GM23248 (cell line): ENCODE measurements around the gene ARSA. TPM values are rescaled to one million over a fixed set of nuclear protein-coding genes. Genes with fewer than 3 reads are reported as not detected.

ENCODE experiments used
- DNase-seq: peaks from one replicate; pipeline ENCODE4 v3.0.0-alpha.2; 2015
- H2AFZ ChIP-seq: fragments of 200-600 bp; sonication (generic); 2 replicates; pipeline ENCODE4 v1.6.1; 2016; ENCODE audit warnings: antibody characterized with exemption
- H3F3A ChIP-seq: fragments of 200-600 bp; sonication (generic); 2 replicates; pipeline ENCODE4 v1.6.1; 2016; ENCODE audit warnings: mild to moderate bottlenecking, antibody characterized with exemption, mixed run types; ENCODE audit not compliant: insufficient read depth
- H3K27ac ChIP-seq: fragments of 200-600 bp; sonication (generic); 2 replicates; pipeline ENCODE4 v1.5.1; 2016; ENCODE audit warnings: mild to moderate bottlenecking
- H3K27me3 ChIP-seq: fragments of 200-600 bp; sonication (generic); replicated peaks from 2 replicates; pipeline ENCODE4 v1.6.1; 2016; ENCODE audit warnings: mild to moderate bottlenecking; ENCODE audit not compliant: insufficient read depth
- H3K36me3 ChIP-seq: fragments of 200-600 bp; sonication (generic); 2 replicates; pipeline ENCODE4 v1.6.1; 2016; ENCODE audit warnings: low read depth, mild to moderate bottlenecking
- H3K4me1 ChIP-seq: fragments of 200-600 bp; sonication (generic); 2 replicates; pipeline ENCODE4 v1.6.1; 2016; ENCODE audit warnings: mild to moderate bottlenecking; ENCODE audit not compliant: insufficient read depth
- H3K4me2 ChIP-seq: fragments of 200-600 bp; sonication (generic); one replicate; pipeline ENCODE4 v1.6.1; 2016; ENCODE audit warnings: mild to moderate bottlenecking; ENCODE audit not compliant: unreplicated experiment
- H3K4me3 ChIP-seq: fragments of 200-600 bp; sonication (generic); 2 replicates; pipeline ENCODE4 v1.5.1; 2016; ENCODE audit warnings: mild to moderate bottlenecking
- H3K79me2 ChIP-seq: fragments of 200-600 bp; sonication (generic); 2 replicates; pipeline ENCODE4 v1.6.1; 2016; ENCODE audit warnings: mild to moderate bottlenecking; ENCODE audit not compliant: insufficient read depth
- H3K9ac ChIP-seq: fragments of 200-600 bp; sonication (generic); 2 replicates; pipeline ENCODE4 v1.6.1; 2016; ENCODE audit warnings: mild to moderate bottlenecking
- H3K9me2 ChIP-seq: fragments of 200-600 bp; sonication (generic); 2 replicates; pipeline ENCODE4 v1.6.1; 2016; ENCODE audit warnings: mixed run types, mild to moderate bottlenecking, moderate library complexity; ENCODE audit not compliant: insufficient read depth
- H3K9me3 ChIP-seq: fragments of 200-600 bp; sonication (generic); one replicate; pipeline ENCODE4 v1.6.1; 2017; ENCODE audit warnings: low read depth
- H4K20me1 ChIP-seq: fragments of 200-600 bp; sonication (generic); 2 replicates; pipeline ENCODE4 v1.6.0; 2016; ENCODE audit not compliant: insufficient read depth
- EZH2 ChIP-seq: fragments of 200-600 bp; sonication (generic); IDR thresholded peaks from 2 replicates; pipeline ENCODE4 v1.6.1; 2018; ENCODE audit warnings: antibody characterized with exemption, mild to moderate bottlenecking; ENCODE audit not compliant: insufficient read depth, poor library complexity, severe bottlenecking
- EZH2phosphoT487 ChIP-seq: fragments of 200-600 bp; sonication (generic); IDR thresholded peaks from 2 replicates; pipeline ENCODE4 v1.6.1; 2018; ENCODE audit warnings: antibody characterized with exemption, moderate library complexity, mild to moderate bottlenecking, low read depth; ENCODE audit not compliant: insufficient read depth
- WGBS, 2 experiments: methylation state at CpG; one replicate each; pipeline ENCODE4 v1.1.6; 2015 to 2017; ENCODE audit warnings: low lambda C conversion rate in 2 of 2, low coverage in 1 of 2; ENCODE audit errors: missing lambda C conversion rate in 2 of 2; 5-methylcytosine and 5-hydroxymethylcytosine counted together
- in situ Hi-C: fragments of 300-500 bp; cut with MboI; formaldehyde crosslinking; loops from 2 replicates; pipeline ENCODE4 v1.15.0; 2020
- polyA plus RNA-seq: library from polyadenylated mRNA; unstranded; fragments of >200 nt; fragmentation: Nextera tagmentation; extraction: Ambion mirVana; gene quantifications from 2 replicates; pipeline ENCODE4 v1.2.1, GENCODE V29; 2016
- total RNA-seq: library from RNA; depleted of rRNA; stranded (reverse); fragments of >200 nt; shearing (Covaris generic); gene quantifications from 2 replicates; pipeline ENCODE4 v1.2.3, GENCODE V29; 2014

The ARSA gene
- total and polyA plus RNA-seq, 2 experiments from 2014 or later, result 31.7 to 59.6 TPM

DNA sequence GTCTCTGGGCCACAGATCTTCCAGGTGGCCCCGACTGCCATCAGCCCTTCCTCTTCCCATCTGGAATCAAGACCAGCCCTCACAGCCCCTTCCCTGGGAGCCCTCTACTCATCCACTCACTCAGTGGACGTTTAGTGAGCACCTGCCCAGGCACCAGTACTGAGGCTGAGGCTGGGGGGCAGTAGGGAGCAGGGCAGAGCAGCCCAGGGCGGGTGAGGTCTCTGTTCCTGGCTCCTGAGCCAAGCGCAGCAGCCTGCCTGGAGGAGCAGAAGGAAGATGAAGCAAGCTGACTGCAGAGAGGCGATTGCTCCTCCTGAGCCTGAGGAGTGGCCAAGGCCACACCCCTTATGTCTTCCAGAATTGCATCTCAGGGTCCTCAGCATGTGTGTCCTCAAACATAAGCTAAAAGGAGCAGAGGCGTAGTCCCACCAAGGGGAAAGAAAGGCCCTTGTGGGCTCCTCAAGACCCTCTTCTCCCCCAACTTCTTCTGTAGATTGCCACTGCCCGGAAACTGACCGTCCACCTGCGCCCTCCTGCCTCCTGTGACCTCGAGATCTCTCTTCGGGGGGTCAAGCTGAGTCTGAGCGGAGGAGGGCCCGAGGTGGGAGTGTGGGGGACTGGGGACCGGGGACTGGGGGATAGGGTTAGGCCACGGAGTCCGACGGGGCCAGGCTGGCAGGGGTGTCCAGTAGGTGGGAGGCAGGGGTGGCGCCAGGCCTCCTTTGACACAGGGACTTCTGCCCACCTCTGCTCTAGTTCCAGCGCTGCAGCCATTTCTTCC is 21.6 kb downstream of the ARSA start:
- Histone ChIP-seq H3K9me3 (no peaks in the 10 kb centered on the region), H3K27me3 (peaks cover 9% of the 10 kb centered on the region), H3K36me3 (no peaks in the 10 kb centered on the region), H4K20me1 (no peaks in the 10 kb centered on the region), H3K9ac (no peak overlapping the region), H3K79me2 (no peaks in the 10 kb centered on the region), H3F3A (no peaks in the 10 kb centered on the region), H3K9me2 (no peaks in the 10 kb centered on the region), H3K27ac (no peak overlapping the region), H3K4me2 (no peak overlapping the region), H3K4me3 (no peak overlapping the region), H2AFZ (no peak overlapping the region), H3K4me1 (no peaks in the 10 kb centered on the region)
- no peak for TF ChIP-seq EZH2phosphoT487
- WGBS, 2 experiments, result 65 to 73% methylated on average over 13 to 19 of the region's 19 CpGs
- no peak for DNase-seq
- in situ Hi-C loops, result no loop called here

DNA sequence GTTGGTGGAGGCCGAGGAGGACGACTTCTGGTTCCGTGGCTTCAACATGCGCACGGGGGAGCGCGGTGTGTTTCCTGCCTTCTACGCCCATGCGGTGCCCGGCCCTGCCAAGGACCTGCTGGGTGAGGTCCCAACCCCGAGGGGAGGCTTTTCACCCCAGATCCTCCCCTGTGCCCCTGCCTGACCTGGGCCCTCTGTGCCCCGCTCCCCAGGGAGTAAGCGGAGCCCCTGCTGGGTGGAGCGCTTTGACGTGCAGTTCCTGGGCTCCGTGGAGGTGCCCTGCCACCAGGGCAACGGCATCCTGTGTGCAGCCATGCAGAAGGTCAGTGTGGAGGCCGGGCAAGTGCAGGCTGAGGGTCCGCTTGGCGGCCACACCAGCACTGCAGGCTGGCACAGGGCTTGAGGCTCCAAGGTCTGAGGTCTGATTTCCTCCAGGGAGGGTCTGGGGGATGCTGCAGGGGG is 22.3 kb downstream of the ARSA start:
- Histone ChIP-seq H3K27ac (no peak overlapping the region), H3F3A (no peaks in the 10 kb centered on the region), H3K9me3 (no peaks in the 10 kb centered on the region), H2AFZ (no peak overlapping the region), H3K36me3 (no peaks in the 10 kb centered on the region), H3K4me3 (no peak overlapping the region), H4K20me1 (no peaks in the 10 kb centered on the region), H3K4me2 (no peak overlapping the region), H3K79me2 (no peaks in the 10 kb centered on the region), H3K4me1 (no peaks in the 10 kb centered on the region), H3K9me2 (no peaks in the 10 kb centered on the region), H3K9ac (no peak overlapping the region), H3K27me3 (peaks cover 9% of the 10 kb centered on the region)
- in situ Hi-C loops, result no loop called here
- 81 to 86% methylated on average over 17 to 20 of the region's 20 CpGs for WGBS, 2 experiments
- DNase-seq, result no peak
- no peak for TF ChIP-seq EZH2

DNA sequence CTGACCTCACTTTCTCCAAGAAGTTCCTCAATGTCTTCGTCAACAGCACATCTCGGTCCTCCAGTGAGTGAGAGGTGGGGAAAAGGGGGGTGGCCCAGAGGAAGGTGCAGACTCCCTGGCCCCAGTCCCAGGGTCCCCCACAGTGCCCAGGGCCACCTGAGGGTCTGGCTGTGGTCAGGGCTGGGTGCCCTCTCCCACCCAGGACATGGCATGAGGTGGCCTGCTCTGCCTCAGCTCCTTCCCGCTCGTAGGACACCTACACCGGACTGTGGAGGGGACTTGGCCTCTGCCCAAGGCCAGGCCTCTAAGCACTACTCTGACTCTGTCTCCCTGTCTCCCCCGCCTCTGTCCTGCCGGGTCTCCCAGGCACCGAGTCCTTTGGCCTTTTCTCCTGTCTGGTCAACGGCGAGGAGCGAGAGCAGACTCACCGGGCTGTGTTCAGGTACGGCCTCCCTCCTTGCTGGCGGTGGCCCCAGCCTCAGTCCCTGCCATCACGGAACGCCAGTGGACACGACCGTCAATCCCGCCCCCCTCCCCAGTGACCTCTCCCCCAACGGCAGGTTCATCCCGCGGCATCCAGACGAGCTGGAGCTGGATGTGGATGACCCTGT is 22.8 kb downstream of the ARSA start:
- 78 to 85% methylated on average over 15 to 23 of the region's 23 CpGs for WGBS, 2 experiments
- H3K9me3 ChIP-seq, result no peaks in the 10 kb centered on the region
- no peak overlapping the region for H3K4me3 ChIP-seq
- no peak overlapping the region for H2AFZ ChIP-seq
- DNase-seq, result no peak
- no peaks in the 10 kb centered on the region for H3K79me2 ChIP-seq
- TF ChIP-seq EZH2 (no peak), EZH2phosphoT487 (no peak)
- in situ Hi-C loops, result no loop called here
- no peaks in the 10 kb centered on the region for H3K9me2 ChIP-seq
- no peak overlapping the region for H3K4me2 ChIP-seq
- no peaks in the 10 kb centered on the region for H3K4me1 ChIP-seq
- H3K27me3 ChIP-seq, result peaks cover 9% of the 10 kb centered on the region
- H3K27ac ChIP-seq, result no peak overlapping the region
- H3K9ac ChIP-seq, result no peak overlapping the region
- no peaks in the 10 kb centered on the region for H4K20me1 ChIP-seq
- H3K36me3 ChIP-seq, result no peaks in the 10 kb centered on the region
- H3F3A ChIP-seq, result no peaks in the 10 kb centered on the region

DNA sequence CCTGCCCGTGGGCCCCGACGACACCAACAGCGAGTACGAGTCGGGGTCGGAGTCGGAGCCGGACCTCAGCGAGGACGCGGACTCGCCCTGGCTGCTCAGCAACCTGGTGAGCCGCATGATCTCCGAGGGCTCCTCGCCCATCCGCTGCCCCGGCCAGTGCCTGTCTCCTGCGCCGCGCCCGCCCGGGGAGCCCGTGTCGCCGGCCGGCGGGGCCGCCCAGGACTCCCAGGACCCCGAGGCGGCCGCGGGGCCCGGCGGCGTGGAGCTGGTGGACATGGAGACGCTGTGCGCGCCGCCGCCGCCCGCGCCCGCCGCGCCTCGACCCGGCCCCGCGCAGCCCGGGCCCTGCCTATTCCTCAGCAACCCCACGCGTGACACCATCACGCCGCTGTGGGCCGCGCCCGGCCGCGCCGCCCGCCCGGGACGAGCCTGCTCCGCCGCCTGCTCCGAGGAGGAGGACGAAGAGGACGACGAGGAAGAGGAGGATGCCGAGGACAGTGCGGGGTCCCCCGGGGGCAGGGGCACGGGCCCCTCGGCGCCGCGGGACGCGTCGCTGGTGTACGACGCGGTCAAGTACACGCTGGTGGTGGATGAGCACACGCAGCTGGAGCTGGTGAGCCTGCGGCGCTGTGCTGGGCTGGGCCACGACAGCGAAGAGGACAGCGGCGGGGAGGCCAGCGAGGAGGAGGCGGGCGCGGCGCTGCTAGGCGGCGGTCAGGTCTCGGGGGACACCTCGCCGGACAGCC is 23.5 kb downstream of the ARSA start:
- Histone ChIP-seq H3K9me3 (no peaks in the 10 kb centered on the region), H3K27me3 (peaks cover 9% of the 10 kb centered on the region), H3K27ac (no peak overlapping the region), H3K79me2 (no peaks in the 10 kb centered on the region), H3K4me1 (no peaks in the 10 kb centered on the region), H3K9me2 (no peaks in the 10 kb centered on the region), H3K4me3 (no peak overlapping the region), H3K9ac (no peak overlapping the region), H3F3A (no peaks in the 10 kb centered on the region), H2AFZ (no peak overlapping the region), H4K20me1 (no peaks in the 10 kb centered on the region), H3K4me2 (no peak overlapping the region), H3K36me3 (no peaks in the 10 kb centered on the region)
- no peak for DNase-seq
- 53 to 66% methylated on average over 39 to 80 of the region's 103 CpGs for WGBS, 2 experiments
- in situ Hi-C loops, result no loop called here
- TF ChIP-seq EZH2 (no peak), EZH2phosphoT487 (no peak)
